Right renal cortex interstitium (tissue), 3 donors: Measurements from ENCODE around the gene PCMTD2. TPM values are rescaled to one million over a fixed set of nuclear protein-coding genes. Genes with fewer than 3 reads are reported as not detected.

Source experiments
- DNase-seq, 3 donors: peaks; one replicate each; pipeline ENCODE4 v3.0.0-alpha.2; 2013; ENCODE audit warnings: low read depth in 3 of 3, low spot score in 2 of 3
- polyA plus RNA-seq, 3 donors: library from polyadenylated mRNA; unstranded; fragments of 120-200 nt; gene quantifications; one replicate each; pipeline ENCODE4 v1.2.1, GENCODE V29; 2013; ENCODE audit not compliant: insufficient read length in 3 of 3

Gene PCMTD2
- 100 to 1,000 TPM; 128 to 143 (median 139) TPM for polyA plus RNA-seq

GRCh38 chr20:64255361-64256281 lies at the start of gene PCMTD2:
TSS of gene PCMTD2 (plus strand) at chr20:64255748. CDS start at chr20:64259966, 4,218 bp downstream.
- peak; percentile 25 to 65 (median 59) for DNase-seq

DNA sequence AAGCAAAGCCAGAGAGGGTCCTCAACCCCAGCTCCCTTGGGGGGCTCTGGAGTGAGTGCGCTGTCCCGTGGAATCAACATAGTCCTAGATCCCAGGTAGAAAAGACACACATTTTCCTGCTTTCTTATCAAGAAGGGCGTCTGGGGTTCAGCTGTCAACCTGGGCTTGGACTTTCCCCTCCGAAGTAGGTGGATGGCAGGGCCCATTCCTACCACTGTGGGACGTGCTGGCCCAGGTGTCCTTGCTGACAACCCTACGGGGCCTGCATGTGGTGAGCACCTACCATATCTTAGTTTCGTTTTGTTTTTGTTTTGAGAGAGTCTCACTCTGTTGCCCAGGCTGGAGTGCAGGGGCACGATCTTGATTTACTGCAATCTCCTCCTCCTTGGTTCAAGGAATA lies 48.9 kb upstream of the PCMTD2 start:
- no peak for DNase-seq

GRCh38 chr20:64207641-64208590 lies 47.6 kb upstream of the PCMTD2 start:
- no peak for DNase-seq

DNA sequence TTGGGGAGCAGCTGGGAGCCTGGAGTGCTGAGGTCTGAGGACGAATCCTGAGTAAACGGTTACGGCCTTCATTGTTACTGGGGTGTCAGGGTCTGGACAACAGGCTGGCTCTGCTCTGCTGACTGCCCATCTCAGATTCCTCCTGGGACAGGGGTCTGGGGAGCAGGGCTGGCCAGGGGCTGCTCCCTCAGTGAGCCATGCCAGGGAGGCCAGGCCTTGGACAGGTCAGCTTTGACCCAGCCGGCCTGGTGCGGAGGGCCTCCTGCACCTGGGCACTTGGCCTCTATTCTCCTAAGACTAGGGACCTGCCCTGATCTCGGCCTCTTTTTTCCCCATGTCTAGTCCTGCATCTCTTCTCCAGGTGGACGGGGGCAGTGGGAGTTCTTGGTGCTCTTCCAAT lies 46.4 kb upstream of the PCMTD2 start:
- DNase-seq: no peak

DNA sequence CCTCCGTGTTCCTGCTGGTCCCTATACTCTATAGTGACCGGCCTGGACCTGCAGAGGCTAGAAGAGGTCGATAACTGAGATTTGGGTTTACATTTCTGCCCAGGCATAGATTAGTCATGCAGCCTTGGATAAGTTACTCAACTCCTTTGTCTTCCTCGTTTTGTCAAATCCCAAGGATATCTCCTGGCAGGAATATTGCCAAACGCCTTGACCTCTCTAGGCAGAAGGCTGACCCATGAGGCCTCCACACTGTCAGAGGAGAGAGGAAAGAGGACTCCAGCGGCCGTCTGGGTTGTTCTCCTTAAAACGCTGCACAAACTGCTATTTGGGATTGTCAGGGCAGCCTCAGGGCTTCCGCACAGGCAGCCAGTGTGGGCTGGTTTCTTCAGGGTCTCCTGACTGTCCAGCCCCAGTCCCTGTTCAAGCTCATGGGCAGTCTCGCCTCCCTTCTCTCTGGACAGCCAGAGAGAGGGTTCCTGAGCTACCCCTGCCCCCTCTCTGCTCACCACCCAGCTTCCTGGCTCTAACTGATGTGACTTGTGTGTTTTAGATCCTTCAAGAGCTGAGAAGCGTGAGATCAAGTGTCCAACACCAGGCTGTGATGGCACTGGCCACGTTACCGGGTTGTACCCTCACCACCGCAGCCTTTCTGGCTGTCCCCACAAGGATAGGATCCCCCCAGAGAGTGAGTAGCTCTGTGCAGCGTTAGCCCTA lies 44.7 kb upstream of the PCMTD2 start:
- no peak for DNase-seq

DNA sequence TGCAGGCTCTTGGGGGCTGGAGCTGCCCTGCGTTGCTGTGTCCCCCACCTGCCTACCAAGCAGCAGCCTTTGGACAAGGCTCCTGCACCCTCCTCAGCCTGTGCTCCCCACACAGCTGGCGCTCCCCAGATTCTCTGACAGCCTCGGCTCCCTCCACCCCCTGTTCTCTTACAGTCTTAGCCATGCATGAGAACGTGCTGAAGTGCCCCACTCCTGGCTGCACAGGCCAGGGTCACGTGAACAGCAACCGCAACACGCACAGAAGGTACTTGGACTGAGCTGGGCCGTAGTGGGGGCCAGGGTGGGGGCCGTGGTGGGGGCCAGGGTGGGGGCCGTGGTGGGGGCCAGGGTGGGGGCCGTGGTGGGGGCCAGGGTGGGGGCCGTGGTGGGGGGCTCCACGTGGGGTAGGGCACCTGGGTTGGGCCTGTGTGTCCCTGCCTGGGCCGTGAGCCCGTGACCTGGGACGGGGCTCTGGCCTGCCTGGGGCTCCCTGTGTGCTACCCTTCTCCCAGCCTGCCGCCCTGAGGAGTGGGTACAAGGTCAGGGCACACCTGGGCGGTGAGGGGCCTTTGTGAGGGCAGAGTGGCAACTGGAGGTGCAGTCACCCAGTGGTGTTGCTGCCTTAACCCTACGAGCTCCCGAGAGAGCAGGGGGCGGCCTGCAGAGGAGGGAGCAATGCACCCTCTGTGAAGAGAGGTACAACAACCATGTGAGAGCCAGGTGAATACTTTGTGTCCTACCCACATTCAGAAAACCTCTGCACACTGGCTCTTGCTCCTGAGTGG lies 43.5 kb upstream of the PCMTD2 start:
- no peak for DNase-seq

DNA sequence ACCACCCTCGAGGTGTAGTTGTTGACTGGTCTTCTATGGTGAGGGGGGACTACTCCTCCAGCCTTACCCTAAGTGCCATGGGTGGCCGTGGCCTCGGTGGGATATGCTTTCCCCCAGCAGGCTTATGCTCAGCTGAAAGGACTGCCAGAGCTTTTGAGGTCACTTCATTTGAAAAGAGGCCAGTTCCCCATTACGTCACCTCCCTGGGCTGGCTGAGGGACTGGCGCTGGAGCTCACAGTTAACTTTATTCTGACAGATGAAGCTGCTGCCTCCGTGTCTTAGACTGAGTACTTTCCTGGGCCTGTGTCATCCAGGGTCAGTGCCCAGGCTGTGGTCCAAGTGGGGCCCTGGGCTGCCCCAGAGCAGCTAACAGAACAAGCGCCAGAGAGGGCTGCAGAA lies 42.8 kb upstream of the PCMTD2 start:
- DNase-seq: no peak

- DNase-seq: no peak
These were observed 41.4 kb upstream of the PCMTD2 start for GRCh38 chr20:64214113-64214512.

- DNase-seq: no peak
These were observed 40.6 kb upstream of the PCMTD2 start for GRCh38 chr20:64214952-64215351.

- no peak for DNase-seq
These were observed 39.5 kb upstream of the PCMTD2 start for GRCh38 chr20:64216036-64216435.

GRCh38 chr20:64216910-64217309 lies 38.6 kb upstream of the PCMTD2 start:
- no peak for DNase-seq

GRCh38 chr20:64217539-64218221 lies 37.9 kb upstream of the PCMTD2 start:
- DNase-seq: no peak

GRCh38 chr20:64219202-64219601 lies 36.3 kb upstream of the PCMTD2 start:
- no peak for DNase-seq

DNA sequence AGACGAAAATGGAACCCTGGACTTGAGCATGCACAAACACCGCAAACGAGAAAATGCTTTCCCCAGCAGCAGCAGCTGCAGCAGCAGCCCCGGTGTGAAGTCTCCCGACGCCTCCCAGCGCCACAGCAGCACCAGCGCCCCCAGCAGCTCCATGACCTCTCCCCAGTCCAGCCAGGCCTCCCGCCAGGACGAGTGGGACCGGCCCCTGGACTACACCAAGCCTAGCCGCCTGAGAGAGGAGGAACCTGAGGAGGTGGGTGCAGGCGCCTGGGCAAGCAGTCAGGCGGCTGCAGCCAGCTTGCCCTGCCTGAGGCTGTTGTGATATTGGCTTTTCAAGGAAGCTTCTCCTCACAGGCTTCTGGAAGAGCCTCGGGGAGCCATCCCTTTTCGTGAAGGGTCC lies 35.8 kb upstream of the PCMTD2 start:
- no peak for DNase-seq

GRCh38 chr20:64220420-64220819 lies 35.1 kb upstream of the PCMTD2 start:
- no peak for DNase-seq

GRCh38 chr20:64220891-64221527 lies 34.5 kb upstream of the PCMTD2 start:
- no peak for DNase-seq

DNA sequence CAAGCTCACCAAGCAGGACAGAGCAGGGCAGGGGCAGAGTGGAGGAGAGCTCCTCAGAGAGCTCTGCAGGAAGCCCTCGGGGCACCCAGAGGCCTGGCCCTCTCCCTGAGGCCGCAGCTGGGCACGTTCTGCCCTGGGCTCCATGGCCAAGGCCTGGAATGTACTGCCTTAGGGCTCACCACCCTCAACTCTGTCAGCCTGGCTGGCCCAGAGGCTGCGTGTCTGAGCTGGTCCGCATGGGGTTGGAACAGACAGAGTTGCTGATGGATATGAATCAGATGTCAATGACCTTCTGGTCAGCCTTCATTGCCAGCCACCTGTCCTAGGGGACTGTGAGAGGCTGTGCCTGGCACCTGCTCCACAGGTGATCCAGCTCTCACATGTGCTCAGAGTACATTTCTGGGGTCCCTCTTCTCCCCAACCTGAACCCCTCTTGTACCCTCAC lies 33.2 kb upstream of the PCMTD2 start:
- no peak for DNase-seq

DNA sequence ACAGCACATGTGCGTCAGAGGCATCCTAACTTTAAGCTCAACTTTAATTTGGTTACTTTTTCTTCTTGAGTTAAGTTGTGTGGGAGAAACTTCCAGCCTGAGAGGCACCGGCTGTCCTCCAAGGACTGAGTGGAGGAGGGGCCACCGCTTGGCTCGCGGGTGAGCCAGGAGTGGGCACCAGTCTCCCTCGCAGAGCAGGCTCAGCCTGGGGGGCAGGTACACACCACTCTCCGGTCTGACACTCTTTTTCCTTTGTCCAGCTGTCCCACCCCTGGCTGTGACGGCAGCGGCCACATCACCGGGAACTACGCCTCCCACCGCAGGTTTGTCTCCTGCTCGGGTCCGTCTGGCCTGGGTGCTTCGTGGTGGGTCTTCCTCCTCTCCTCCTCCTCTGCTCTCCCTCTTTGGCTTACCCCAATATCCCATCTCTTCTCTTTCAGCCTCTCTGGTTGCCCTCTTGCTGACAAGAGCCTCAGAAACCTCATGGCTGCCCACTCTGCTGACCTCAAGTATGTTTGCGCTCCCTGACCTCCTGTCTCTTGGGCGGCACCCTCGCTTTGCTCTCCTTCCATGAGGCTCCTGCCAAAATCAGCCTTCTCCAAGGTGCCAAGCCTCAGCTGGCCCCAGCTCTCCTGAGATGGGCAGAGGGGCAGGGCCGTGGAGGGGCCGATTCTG lies 32.6 kb upstream of the PCMTD2 start:
- no peak for DNase-seq
